Stomach (tissue), 4 donors: ENCODE data around the gene C11orf58.

Experiments
- POLR2AphosphoS5 ChIP-seq, 3 donors: sonication (generic); formaldehyde crosslinking; IDR thresholded peaks; one replicate each; pipeline ENCODE4 v1.6.1; 2016; ENCODE audit warnings: antibody characterized with exemption in 3 of 3
- TF ChIP-seq, protein P1 (sequence below), 7 experiments: fragments of 450-650 bp in 4 of 7; fragments of 200-600 bp in 3 of 7; sonication (generic) in 3 of 7; IDR thresholded peaks; one replicate each; pipeline ENCODE4 v1.5.1; 2016 to 2019; ENCODE audit warnings: antibody characterized with exemption in 7 of 7, control low read depth in 2 of 7, mild to moderate bottlenecking in 1 of 7

DNA sequence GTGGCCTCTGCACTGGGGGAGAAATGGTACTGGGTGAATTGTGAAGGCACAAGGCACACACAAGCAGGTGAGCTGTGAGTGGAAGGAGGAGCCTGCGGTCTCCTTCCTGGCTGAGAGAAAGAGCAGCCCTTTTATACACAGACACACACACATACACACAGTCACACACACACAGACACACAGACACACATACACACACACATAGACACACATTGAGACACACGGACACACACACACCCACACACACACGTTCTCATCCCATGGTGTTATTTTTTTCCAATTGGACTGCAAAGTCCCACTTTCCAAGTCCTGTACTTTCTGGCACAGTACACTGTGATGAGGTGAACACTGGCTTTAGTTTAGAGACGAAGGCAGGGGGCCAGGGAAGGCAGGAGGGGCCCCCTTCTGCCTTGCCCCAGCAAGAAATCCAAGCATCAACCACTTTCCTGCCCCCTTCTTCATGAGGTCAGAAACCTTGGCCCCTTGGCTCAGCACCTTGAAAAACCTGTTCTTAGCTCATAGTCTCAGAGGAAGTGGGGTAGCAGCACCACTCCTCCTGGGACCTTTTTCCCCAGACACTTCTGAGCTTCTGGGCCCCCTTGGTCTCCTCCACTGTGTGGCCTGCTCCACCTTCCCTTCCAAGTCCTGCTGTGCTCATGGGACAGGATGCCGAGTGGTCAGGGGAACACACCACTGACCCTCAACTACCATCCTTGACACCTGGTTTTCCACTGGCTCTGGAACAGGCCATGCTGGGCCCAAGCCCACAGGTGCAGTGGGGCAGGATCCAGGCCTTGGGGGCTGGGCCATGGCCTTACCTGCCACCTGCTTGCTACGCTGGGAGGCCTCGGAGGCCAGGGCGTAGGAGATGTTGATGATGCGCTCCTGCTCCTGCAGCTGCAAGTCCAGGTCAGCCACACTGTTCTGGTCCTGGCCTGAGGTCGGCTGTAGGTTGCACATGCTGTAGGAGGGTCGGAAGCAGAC lies 43.8 kb downstream of the C11orf58 start:
- no peak for TF ChIP-seq POLR2AphosphoS5 (IDR thresholded peaks at IDR 0.05)
- TF ChIP-seq, protein P1, sequence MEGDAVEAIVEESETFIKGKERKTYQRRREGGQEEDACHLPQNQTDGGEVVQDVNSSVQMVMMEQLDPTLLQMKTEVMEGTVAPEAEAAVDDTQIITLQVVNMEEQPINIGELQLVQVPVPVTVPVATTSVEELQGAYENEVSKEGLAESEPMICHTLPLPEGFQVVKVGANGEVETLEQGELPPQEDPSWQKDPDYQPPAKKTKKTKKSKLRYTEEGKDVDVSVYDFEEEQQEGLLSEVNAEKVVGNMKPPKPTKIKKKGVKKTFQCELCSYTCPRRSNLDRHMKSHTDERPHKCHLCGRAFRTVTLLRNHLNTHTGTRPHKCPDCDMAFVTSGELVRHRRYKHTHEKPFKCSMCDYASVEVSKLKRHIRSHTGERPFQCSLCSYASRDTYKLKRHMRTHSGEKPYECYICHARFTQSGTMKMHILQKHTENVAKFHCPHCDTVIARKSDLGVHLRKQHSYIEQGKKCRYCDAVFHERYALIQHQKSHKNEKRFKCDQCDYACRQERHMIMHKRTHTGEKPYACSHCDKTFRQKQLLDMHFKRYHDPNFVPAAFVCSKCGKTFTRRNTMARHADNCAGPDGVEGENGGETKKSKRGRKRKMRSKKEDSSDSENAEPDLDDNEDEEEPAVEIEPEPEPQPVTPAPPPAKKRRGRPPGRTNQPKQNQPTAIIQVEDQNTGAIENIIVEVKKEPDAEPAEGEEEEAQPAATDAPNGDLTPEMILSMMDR (IDR thresholded peaks at IDR 0.05), result no peak
